GM12864 (cell line): Measurements from ENCODE around the gene KIF16B.
"Not testable (repeated sequence)": the region's sequence is repeated elsewhere in the genome, so short reads cannot be mapped to it uniquely, and the experiment has no call there.

Experiments used
- DNase-seq: peaks from one replicate; pipeline ENCODE4 v3.0.0-alpha.2; 2011; ENCODE audit warnings: low read depth
- H3K4me3 ChIP-seq: 2 replicates; pipeline ENCODE4 v1.5.1; 2011; ENCODE audit warnings: mild to moderate bottlenecking, low read depth, low read length, control low read depth
- TF ChIP-seq, protein P1 (sequence below): IDR thresholded peaks from 2 replicates; pipeline ENCODE4 v1.5.1; 2011; ENCODE audit warnings: low read depth, mild to moderate bottlenecking, moderate library complexity, low read length, control low read depth, inconsistent platforms; ENCODE audit errors: missing control alignments

KIF16B gene

GRCh38 chr20:16566080-16566479, 7.2 kb downstream of the KIF16B start:
- TF ChIP-seq, protein P1, sequence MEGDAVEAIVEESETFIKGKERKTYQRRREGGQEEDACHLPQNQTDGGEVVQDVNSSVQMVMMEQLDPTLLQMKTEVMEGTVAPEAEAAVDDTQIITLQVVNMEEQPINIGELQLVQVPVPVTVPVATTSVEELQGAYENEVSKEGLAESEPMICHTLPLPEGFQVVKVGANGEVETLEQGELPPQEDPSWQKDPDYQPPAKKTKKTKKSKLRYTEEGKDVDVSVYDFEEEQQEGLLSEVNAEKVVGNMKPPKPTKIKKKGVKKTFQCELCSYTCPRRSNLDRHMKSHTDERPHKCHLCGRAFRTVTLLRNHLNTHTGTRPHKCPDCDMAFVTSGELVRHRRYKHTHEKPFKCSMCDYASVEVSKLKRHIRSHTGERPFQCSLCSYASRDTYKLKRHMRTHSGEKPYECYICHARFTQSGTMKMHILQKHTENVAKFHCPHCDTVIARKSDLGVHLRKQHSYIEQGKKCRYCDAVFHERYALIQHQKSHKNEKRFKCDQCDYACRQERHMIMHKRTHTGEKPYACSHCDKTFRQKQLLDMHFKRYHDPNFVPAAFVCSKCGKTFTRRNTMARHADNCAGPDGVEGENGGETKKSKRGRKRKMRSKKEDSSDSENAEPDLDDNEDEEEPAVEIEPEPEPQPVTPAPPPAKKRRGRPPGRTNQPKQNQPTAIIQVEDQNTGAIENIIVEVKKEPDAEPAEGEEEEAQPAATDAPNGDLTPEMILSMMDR, result no peak
- DNase-seq, result no peak
- H3K4me3 ChIP-seq, result no peak overlapping the region

DNA sequence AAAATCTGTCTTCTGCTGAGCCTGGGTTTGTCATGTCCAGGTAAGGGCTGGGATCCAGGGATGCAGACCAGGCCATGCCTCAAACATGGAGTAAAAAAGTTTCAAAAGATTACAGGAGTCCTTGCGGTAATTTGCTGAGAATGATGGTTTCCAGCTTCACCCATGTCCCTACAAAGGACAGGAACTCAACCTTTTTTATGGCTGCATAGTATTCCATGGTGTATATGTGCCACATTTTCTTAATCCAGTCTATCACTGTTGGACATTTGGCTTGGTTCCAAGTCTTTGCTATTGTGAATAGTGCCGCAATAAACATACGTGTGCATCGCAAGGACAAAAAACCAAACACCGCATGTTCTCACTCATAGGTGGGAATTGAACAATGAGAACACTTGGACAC, 9.2 kb downstream of the KIF16B start:
- not testable (repeated sequence) for DNase-seq, H3K4me3 ChIP-seq

- no peak for DNase-seq
- H3K4me3 ChIP-seq, result no peak overlapping the region
- TF ChIP-seq, protein P1, result no peak
Observed at GRCh38 chr20:16563066-16563806, 10.0 kb downstream of the KIF16B start.

DNA sequence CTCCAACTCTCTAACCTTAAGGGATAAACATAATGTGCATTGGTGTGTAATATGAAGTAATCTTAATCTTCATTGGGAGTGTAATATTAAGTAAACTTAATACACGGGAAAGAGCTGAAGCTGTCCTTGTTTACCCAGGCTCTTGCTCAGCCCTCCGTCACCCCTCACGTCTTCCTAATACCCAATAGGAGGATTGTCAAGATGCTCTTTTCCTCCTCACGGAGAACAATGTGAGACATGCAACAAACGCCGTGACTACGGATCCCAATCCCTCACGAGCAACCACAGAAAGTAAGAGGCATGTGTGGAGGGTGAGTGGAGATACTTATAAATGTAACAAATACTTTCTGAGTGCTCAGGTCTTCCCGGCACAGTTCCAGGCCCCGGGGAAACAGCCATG, 11.0 kb downstream of the KIF16B start:
- H3K4me3 ChIP-seq, result no peak overlapping the region
- DNase-seq, result no peak
- TF ChIP-seq, protein P1, result no peak

DNA sequence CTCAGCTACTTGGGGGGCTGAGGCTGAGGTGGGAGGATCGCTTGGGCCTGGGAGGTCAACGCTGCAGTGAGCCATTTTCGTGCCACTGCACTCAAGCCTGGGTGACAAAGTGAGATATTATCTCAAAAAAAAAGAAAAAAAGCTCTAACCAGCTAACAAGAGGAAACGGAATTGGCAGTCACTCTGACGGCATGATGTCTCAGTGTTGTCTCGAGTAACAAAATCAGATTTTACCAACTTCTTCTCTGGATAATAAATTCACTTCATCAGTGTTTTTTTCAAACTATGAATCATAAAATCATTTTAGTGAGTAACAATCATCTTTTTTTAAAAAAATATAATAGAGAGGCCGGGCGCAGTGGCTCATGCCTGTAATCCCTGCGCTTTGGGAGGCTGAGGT, 12.6 kb downstream of the KIF16B start:
- TF ChIP-seq, protein P1, result no peak
- no peak for DNase-seq
- H3K4me3 ChIP-seq, result no peak overlapping the region

DNA sequence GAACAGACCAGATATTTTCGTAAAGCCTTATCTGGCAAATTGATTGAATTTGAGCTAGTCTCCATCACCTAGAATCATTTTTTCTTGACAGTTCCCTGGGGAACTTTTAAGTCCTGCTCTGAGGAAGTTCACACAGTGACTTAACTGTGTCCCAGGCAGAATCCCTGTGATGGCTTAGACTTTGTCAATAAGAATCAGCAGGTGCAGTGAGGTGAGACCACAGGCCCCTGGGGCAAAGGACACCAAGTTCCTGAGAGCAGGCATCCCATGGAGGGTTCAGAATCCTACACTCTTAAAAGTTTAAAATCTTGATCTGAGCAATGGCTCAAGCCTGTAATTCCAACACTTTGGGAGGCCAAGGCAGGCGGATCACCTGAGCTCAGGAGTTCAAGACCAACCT, 13.0 kb downstream of the KIF16B start:
- TF ChIP-seq, protein P1, result no peak
- H3K4me3 ChIP-seq, result no peak overlapping the region
- DNase-seq, result no peak

DNA sequence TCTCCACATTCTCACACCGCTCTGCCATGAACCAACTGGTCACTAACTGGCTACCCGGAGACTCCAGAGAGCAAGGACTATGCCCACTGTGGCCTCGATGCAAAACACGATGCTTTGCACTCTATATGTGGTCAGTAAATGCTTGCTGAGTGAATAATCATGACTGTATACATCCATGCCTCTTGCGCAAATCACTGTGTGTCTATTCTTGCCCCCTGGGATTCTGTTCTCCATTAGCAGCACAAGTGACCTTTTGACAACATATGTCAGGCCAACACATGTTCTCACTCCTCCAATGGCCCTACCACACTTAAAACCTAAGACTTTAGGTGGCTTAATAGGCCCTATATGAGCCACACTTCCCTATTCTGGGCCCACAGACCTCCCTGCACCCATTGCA, 16.9 kb downstream of the KIF16B start:
- DNase-seq, result no peak
- TF ChIP-seq, protein P1, result no peak
- H3K4me3 ChIP-seq, result no peak overlapping the region

DNA sequence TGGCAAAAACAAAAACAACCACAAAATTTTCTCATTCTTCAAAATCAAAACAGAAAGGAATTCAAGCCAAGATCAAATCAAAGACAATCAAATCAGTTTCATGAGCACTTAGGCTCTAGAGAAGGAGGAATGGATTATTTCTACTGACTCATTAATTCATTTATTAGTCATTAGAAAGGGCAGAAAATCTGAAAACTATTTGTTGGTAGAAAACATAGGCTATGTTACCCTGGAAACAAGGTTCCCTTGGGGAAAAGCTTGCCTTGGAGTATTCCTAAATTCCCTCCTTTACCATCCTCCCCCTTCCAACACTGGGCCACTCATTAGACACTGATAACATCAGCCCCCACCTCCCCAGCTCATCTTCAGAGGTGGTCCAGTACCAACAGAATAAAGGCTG, 17.5 kb downstream of the KIF16B start:
- no peak for DNase-seq
- no peak overlapping the region for H3K4me3 ChIP-seq
- TF ChIP-seq, protein P1, result no peak
